OCI-LY3 (cell line): ENCODE results near the gene MOB4.

Source experiments
- H2AFZ ChIP-seq: fragments of 200-600, 300-600 bp; shearing (Covaris generic); 2 replicates; pipeline ENCODE4 v1.6.0; 2014; ENCODE audit warnings: antibody characterized with exemption, low read depth, low read length
- H3K27ac ChIP-seq: fragments of 200-600, 300-600 bp; sonication (generic); 2 replicates; pipeline ENCODE4 v1.5.1; 2014; ENCODE audit warnings: mild to moderate bottlenecking, low read length, moderate library complexity, mixed read lengths
- H3K27me3 ChIP-seq: fragments of 200-600, 300-600 bp; sonication (generic); 2 replicates; pipeline ENCODE4 v1.6.1; 2014; ENCODE audit warnings: low read depth, low read length, mixed read lengths
- H3K36me3 ChIP-seq: fragments of 200-600, 300-600 bp; sonication (generic); replicated peaks from 2 replicates; pipeline ENCODE3; 2014; ENCODE audit warnings: low read depth, low read length, mixed read lengths
- H3K4me1 ChIP-seq: fragments of 300-600, 200-600 bp; sonication (generic); 2 replicates; pipeline ENCODE4 v1.6.1; 2014; ENCODE audit warnings: low read length, mixed read lengths
- H3K4me2 ChIP-seq: fragments of 200-600, 300-600 bp; sonication (generic); 2 replicates; pipeline ENCODE4 v1.6.1; 2014; ENCODE audit warnings: low read length, mixed read lengths
- H3K4me3 ChIP-seq: fragments of 300-600, 200-600 bp; sonication (generic); 2 replicates; pipeline ENCODE4 v1.5.1; 2014; ENCODE audit warnings: antibody characterized with exemption, mild to moderate bottlenecking, low read length, moderate library complexity
- H3K79me2 ChIP-seq: fragments of 300-600, 200-600 bp; shearing (Covaris generic); 2 replicates; pipeline ENCODE4 v1.6.1; 2014; ENCODE audit warnings: mild to moderate bottlenecking, low read length, mixed read lengths
- H3K9ac ChIP-seq: fragments of 300-600, 200-600 bp; shearing (Covaris generic); 2 replicates; pipeline ENCODE4 v1.6.0; 2014; ENCODE audit warnings: mild to moderate bottlenecking, low read length, moderate library complexity
- H3K9me3 ChIP-seq: fragments of 200-600, 300-600 bp; shearing (Covaris generic); 2 replicates; pipeline ENCODE4 v1.6.1; 2014; ENCODE audit warnings: low read length, mixed read lengths; ENCODE audit not compliant: insufficient read depth
- H4K20me1 ChIP-seq: fragments of 200-600, 300-600 bp; sonication (generic); 2 replicates; pipeline ENCODE4 v1.6.1; 2016; ENCODE audit warnings: low read length, mixed read lengths; ENCODE audit not compliant: insufficient read depth
- CTCF ChIP-seq: fragments of 200-600, 300-600 bp; sonication (generic); IDR thresholded peaks from 2 replicates; pipeline ENCODE4 v1.5.1; 2014; ENCODE audit warnings: antibody characterized with exemption, low read length, low read depth
- EZH2phosphoT487 ChIP-seq: fragments of 200-600 bp; shearing (Covaris generic); IDR thresholded peaks from 2 replicates; pipeline ENCODE4 v1.6.1; 2018; ENCODE audit warnings: antibody characterized with exemption, mixed run types, low read depth

The MOB4 gene

GRCh38 chr2:197596766-197597165, 80.9 kb downstream of the MOB4 start:
- no peak for TF ChIP-seq CTCF
- no peak for TF ChIP-seq EZH2phosphoT487
- Histone ChIP-seq H3K36me3 (no peaks in the 10 kb centered on the region), H3K79me2 (no peaks in the 10 kb centered on the region), H2AFZ (no peak overlapping the region), H3K27me3 (peaks cover 14% of the 10 kb centered on the region; the same call in 1 of the 2 replicates), H3K4me1 (peaks cover 12% of the 10 kb centered on the region; the same call in 1 of the 2 replicates), H3K4me3 (no peak overlapping the region), H3K4me2 (no peak overlapping the region), H3K27ac (no peak overlapping the region), H3K9me3 (no peaks in the 10 kb centered on the region), H3K9ac (no peak overlapping the region), H4K20me1 (no peaks in the 10 kb centered on the region)

DNA sequence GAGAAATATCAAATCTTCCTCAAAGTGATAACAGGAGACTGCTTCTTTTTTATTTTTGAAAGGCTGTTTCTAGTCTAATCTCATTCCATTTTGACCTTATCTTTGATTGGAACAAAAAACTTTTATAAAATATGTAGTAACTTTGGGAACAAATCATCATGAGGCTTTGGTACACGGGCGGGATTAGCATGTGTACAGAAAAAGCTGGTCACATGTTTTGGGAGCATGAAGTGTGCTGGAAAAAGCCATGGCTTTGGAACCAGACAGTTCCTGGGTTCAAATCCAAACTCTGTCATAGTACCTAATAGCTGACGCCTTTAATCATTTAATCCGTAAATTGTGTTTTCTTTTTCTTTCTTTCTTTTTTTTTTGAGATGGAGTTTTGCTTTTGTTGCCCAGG, 81.3 kb downstream of the MOB4 start:
- Histone ChIP-seq H3K27ac (no peak overlapping the region), H3K9ac (no peak overlapping the region), H3K4me1 (peaks cover 12% of the 10 kb centered on the region; the same call in 1 of the 2 replicates), H4K20me1 (no peaks in the 10 kb centered on the region), H3K4me3 (no peak overlapping the region), H3K36me3 (no peaks in the 10 kb centered on the region), H3K79me2 (no peaks in the 10 kb centered on the region), H3K9me3 (no peaks in the 10 kb centered on the region), H3K4me2 (no peak overlapping the region), H2AFZ (no peak overlapping the region), H3K27me3 (peaks cover 14% of the 10 kb centered on the region; the same call in 1 of the 2 replicates)
- TF ChIP-seq EZH2phosphoT487 = no peak
- no peak for TF ChIP-seq CTCF

- Histone ChIP-seq H3K27me3 (peaks cover 14% of the 10 kb centered on the region; the same call in 1 of the 2 replicates), H3K4me3 (no peak overlapping the region), H3K79me2 (no peaks in the 10 kb centered on the region), H3K36me3 (no peaks in the 10 kb centered on the region), H3K9ac (no peak overlapping the region), H2AFZ (no peak overlapping the region), H4K20me1 (no peaks in the 10 kb centered on the region), H3K9me3 (no peaks in the 10 kb centered on the region), H3K27ac (no peak overlapping the region), H3K4me1 (peaks cover 12% of the 10 kb centered on the region; the same call in 1 of the 2 replicates), H3K4me2 (no peak overlapping the region)
- TF ChIP-seq EZH2phosphoT487 (no peak), CTCF (no peak)
These were observed 82.6 kb downstream of the MOB4 start for GRCh38 chr2:197598450-197598849.

GRCh38 chr2:197599285-197599965, 83.6 kb downstream of the MOB4 start:
- TF ChIP-seq EZH2phosphoT487 (no peak), CTCF (peak; percentile 30; the same call in 1 of the 2 replicates)
- no peaks in the 10 kb centered on the region for H3K9me3 ChIP-seq
- no peak overlapping the region for H3K27ac ChIP-seq
- peak overlapping the region; percentile 67 for H3K4me2 ChIP-seq
- H2AFZ ChIP-seq = peak overlapping the region; percentile 92
- peak overlapping the region; percentile 50 for H3K4me3 ChIP-seq
- H3K36me3 ChIP-seq = no peaks in the 10 kb centered on the region
- H4K20me1 ChIP-seq = no peaks in the 10 kb centered on the region
- peaks cover 14% of the 10 kb centered on the region; the same call in 1 of the 2 replicates for H3K27me3 ChIP-seq
- peaks cover 18% of the 10 kb centered on the region; the same call in 1 of the 2 replicates for H3K4me1 ChIP-seq
- no peaks in the 10 kb centered on the region for H3K79me2 ChIP-seq
- peak overlapping the region; percentile 7; the same call in 1 of the 2 replicates for H3K9ac ChIP-seq
